HEK293T (cell line): Measurements from ENCODE around the gene CMYA5.

Experiments used
- BHLHE40 ChIP-seq: fragments of 450-650 bp; IDR thresholded peaks from 2 replicates; pipeline ENCODE4 v1.6.1; 2016; ENCODE audit warnings: mild to moderate bottlenecking, moderate library complexity, borderline replicate concordance
- FOXK2 ChIP-seq: fragments of 450-650 bp; IDR thresholded peaks from 2 replicates; pipeline ENCODE4 v1.6.1; 2016; ENCODE audit warnings: mild to moderate bottlenecking
- FOXM1 ChIP-seq: fragments of 450-650 bp; IDR thresholded peaks from 2 replicates; pipeline ENCODE4 v1.6.1; 2017; ENCODE audit warnings: mild to moderate bottlenecking, borderline replicate concordance
- SP1 ChIP-seq: fragments of 450-650 bp; IDR thresholded peaks from 2 replicates; pipeline ENCODE4 v1.6.1; 2017
- SUZ12 ChIP-seq: fragments of 450-650 bp; IDR thresholded peaks from 2 replicates; pipeline ENCODE4 v1.6.1; 2016; ENCODE audit warnings: mild to moderate bottlenecking

GRCh38 chr5:79694652-79695051 is 5.0 kb downstream of the CMYA5 start:
- TF ChIP-seq SUZ12 (no peak), FOXM1 (no peak), FOXK2 (no peak), BHLHE40 (no peak), SP1 (no peak)
